GM21528 (cell line): ENCODE results near the gene DYRK2.

Experiments used
- ATAC-seq: cut with Tn5 transposase; IDR thresholded peaks from one replicate; pipeline ENCODE4 v1.9.1; 2021; ENCODE audit warnings: mild to moderate bottlenecking, moderate library complexity; ENCODE audit not compliant: unreplicated experiment, low FRiP score

DYRK2 gene

DNA sequence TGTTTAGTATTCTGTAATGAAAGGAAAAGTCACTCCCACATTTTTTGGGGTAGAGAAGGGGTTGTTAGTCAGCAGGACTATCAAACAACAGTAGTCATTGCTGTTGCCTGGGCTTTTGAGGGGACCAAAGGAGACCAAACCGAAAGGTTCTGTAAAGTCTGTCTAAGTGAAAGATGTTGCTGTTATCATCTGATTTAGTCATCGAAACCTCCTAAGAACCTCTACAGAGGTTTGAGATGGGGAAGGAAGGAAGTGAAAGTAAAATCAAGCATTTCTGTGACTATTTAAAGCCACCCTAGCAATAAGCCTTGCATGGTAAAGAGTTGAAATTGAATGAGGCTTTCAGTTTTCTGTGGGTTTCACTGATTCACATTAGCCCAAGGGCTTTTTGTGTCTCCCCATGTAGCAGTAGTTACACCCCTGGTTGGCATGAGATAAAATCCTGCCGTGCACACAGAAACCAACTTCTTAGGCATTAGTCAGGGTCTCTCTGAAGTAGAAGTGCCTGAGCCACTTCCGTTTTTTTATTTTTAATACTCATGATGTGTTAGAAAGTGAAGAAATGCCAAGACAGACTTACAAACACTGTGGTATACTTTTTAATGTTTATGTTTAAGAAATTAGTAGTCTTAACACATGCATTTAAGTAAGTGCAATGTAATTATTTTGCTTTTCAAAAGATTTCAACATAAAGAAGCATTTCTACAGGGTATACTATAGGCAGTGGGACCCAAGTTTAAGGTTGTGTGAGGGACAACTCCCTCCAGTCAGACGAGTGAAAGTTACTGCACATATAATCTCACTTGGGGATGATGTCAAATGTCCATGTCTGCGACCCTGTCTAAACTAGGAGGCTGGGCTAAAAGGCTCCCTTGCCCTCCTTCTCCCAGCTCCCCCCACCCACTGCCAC lies 50.4 kb downstream of the DYRK2 start:
- ATAC-seq = peak; percentile 98

DNA sequence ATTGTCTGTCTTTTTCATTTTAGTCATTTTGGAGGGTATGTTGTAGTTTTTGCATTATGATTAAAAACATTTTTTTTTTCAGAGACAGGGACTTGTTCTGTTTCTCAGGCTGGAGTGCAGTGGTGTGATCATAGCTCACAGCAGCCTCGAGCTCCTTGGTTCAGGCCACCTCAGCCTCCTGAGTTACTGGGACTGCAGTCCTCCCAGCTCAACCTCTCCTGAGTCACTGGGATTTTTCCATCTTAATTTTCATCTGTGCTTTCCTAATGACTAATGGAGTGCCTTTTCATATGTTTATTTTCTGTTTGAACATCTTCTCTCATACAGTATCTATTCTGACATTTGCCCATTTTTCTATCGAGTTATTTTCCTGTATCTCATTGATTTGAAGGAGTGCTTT lies 52.6 kb downstream of the DYRK2 start:
- no peak for ATAC-seq

DNA sequence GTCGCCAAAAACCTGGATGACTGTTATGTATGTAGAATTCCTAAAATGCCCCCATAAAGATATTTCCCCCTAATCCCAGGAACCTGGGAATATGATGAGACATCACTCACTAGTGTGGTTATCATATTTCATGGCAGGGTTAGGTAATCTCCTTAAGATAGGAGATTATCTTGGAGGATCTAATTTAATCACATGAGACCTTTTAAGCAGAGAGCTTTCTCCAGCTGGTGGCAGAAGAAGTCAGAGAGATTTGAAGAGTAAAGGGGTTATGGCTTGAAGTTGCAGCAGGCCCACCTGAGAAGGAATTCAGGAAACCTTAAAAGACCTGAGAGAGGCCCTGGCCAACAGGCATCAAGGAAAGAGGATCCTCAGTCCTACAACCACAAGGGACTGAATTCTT lies 53.6 kb downstream of the DYRK2 start:
- no peak for ATAC-seq

DNA sequence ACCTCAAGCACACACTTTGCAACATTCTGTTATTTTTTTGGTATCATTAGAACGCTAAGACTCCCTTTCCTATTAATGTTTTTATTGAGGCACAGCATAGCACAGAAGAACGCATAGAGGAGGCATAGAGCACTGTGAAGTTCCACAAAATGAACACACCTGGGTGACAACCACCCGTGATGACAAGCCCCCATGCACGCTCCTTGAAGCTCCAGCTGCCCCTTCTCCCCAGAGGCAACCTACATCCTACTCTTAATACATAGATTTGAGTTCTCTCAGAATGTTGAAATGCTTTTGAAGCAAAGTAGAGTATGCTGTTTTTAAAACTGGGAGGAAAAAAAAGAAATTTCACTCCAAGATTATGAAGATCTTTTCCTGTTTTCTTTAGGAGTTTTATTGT lies 55.5 kb downstream of the DYRK2 start:
- no peak for ATAC-seq

DNA sequence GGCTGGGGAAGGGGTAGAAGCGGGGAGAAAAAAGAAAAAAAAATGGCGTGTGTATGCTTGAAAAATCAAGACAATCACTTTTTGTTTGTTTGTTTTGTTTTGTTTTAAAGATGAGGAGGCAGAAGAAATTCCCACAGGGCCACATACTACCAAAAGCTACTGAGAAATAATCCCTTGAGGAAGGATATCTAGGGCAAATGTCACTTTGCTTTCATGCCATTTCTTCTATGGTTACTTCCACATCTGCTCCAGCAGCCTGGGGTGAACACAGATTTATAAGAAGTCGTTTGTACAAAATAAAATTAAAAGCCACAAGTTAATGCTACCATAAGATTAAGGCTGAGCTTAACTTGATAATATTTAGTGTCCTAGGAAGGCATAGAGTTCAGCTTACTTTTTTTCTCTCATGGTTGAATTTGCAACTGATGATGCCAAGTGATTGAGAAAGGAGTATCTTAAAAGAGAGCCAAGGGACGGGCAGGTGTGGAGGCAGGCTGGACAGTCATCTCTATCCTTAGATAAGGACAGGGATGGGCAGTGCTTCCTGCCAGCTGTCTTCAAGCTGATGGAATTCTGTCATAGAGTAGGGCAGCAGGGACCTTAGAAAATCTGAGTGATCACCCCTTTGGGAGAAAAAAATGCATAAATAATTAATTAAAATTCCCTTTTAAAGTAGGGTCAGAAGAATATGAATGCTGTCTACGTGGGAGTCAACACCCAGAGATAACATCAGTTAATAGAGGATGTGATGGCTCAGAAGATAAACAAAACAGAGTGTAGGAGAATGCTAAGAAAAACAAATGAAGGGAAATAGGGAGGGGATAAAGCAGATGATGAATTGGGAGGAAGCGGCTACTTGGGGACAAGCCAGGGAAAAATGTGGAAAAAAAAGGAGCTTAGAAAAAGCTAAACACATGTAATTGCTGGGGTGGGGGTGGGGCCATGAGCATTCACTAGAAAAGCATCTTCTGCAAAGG lies 57.1 kb downstream of the DYRK2 start:
- ATAC-seq = no peak

DNA sequence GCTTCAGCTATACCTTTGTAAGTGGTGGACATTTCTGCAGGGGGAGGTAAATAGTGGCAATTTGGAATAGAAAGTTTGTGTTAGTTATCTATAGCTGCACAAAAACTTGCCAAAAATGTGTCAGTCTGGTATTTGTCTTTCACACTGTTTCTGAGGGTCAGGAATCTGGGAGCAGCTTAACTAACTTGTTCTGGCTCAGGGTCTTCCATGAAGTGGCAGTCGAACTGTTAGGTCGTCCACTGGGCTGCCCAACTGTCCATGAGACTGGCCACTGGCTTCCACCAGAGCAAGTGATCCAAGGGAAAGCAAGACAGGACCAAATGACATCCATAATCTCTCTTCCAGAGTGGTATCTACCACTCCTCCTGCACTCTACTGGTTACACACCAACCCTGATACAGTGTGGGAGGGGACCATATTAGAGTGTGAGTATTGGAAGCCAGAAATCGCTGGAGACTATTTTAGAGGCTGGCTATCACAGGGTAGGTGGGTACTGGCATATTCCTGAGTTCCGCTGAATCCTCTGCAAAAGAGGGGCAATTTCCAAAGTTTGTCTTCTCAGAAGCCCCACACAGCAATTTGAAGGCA lies 60.9 kb downstream of the DYRK2 start:
- no peak for ATAC-seq

DNA sequence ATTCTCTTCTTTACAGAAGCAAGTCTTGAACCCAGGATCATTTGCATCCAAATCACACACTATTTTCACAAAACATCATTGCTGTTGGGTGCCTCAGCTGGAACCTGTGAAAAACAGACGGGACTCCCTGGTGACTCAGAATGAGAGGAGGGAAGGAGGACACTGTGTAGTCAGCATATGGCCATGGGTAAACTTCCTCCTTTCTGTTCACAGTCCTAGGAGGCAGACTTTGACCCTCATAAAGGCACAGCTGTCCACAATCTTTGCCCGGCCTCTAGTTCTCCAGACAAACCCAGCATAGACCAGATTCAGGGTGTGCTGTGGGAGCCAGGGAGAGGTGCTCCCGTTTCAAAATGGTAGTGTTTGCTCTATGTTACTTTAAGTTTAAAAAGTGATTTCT lies 62.0 kb downstream of the DYRK2 start:
- peak; percentile 93 for ATAC-seq

DNA sequence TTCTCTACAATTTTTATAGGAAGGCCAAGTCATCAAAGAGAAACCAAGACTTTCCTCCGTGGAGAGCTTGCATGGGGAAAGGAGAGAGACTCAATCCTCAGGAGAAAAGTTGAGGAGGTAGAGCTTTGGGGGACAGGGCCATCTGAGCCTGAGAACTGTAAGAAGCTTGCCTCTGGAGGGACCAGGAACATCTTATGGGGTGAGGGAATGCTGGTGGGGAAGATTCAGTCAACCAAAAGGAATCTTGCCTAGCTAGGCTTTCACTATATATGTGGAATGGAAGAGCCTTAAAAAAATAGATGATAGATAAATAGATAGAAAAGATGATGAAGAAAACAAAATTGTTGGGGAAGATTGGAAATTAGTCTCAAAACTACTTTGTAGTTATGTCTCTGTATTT lies 63.5 kb downstream of the DYRK2 start:
- no peak for ATAC-seq

DNA sequence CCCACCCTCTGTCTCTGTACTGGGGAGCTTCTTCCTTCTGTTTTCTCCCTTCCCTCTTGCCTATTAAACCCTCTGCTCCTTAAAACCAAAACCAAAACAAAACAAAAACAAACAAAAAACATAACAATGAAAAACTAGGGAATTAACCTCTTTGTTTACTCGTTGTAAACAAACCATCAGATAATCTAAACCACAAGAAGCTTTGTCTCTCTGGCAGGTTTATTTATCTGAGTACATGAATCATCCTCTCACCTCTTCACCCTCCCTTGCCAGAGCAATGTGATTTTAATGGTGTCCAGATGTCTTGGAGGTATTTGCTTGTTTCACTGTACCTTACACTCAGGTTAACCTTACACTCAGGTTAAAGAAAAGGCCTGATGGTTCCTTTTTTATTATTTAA lies 66.1 kb downstream of the DYRK2 start:
- ATAC-seq = no peak
